Measurements from ENCODE around the gene ZNF552. TPM values are rescaled to one million over a fixed set of nuclear protein-coding genes. Genes with fewer than 3 reads are reported as not detected.

ZNF552 gene
- total and polyA plus RNA-seq, 2 of the 13 experiments (the other 11 are each of a cell fraction or from before 2014, with no cell fraction given), result 8.1 to 16.6 TPM

DNA sequence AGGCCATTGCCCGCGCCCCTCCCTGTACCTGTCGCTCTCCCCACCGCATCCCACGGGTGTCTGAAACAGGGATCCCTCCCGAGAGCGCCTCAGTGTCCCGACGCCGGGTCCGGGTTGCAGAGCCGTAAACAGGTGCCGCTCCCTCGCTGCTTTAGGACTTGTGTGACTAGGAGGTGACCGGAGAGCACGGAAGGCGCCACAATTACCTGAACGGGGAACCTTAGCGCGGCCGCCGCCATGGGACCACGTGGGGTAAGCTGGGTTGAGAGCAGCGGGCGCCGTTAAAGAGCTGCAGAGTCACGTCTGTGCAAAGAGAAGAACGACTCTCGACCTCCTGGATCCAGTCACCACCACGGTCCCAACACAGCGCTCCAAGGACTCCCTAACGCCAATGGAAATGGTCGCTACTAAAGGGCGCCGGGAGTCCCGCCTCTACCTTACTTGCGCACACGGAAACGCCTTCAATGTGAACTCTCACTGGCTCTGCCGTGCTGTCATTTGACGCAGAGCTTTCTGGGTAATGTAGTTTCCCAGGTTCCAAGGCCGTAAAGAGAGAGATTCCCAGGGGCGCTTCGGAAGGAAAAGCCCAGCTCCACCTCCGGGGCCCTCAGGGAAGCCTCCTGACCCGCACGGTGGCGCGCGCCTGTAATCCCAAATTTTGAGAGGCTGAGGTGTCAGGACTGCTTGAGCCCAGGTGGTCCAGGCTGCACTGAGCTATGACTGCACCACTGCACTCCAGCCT is at the start of gene ZNF552 (continued):
- no peak for TF ChIP-seq ZNF431 (CRISPR knock-in tag; IDR thresholded peaks at IDR 0.05; ENCODE audit: borderline replicate concordance, low read depth)
- no peak for TF ChIP-seq ZNF546 (CRISPR knock-in tag; conservative IDR thresholded peaks at IDR 0.05)
- TF ChIP-seq, protein P1, sequence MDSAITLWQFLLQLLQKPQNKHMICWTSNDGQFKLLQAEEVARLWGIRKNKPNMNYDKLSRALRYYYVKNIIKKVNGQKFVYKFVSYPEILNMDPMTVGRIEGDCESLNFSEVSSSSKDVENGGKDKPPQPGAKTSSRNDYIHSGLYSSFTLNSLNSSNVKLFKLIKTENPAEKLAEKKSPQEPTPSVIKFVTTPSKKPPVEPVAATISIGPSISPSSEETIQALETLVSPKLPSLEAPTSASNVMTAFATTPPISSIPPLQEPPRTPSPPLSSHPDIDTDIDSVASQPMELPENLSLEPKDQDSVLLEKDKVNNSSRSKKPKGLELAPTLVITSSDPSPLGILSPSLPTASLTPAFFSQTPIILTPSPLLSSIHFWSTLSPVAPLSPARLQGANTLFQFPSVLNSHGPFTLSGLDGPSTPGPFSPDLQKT (CRISPR knock-in tag; IDR thresholded peaks at IDR 0.05; ENCODE audit: borderline replicate concordance), result no peak
- TF ChIP-seq ZNF607 (CRISPR knock-in tag; IDR thresholded peaks at IDR 0.05; ENCODE audit: borderline replicate concordance), result peak; percentile 15; the same call in 1 of the 2 replicates
- peak; percentile 74; the same call in 1 of the 2 replicates for TF ChIP-seq PHF8 (CRISPR knock-in tag; IDR thresholded peaks at IDR 0.05)
- TF ChIP-seq PRPF4 (IDR thresholded peaks at IDR 0.05; ENCODE audit: low read depth, low read length, poor library complexity, severe bottlenecking), result no peak
- peak; percentile 69 for TF ChIP-seq SMAD3 (CRISPR knock-in tag; IDR thresholded peaks at IDR 0.05)
- TF ChIP-seq RAD51 (IDR thresholded peaks at IDR 0.05; ENCODE audit: borderline replicate concordance), result no peak
- TF ChIP-seq, protein P2, sequence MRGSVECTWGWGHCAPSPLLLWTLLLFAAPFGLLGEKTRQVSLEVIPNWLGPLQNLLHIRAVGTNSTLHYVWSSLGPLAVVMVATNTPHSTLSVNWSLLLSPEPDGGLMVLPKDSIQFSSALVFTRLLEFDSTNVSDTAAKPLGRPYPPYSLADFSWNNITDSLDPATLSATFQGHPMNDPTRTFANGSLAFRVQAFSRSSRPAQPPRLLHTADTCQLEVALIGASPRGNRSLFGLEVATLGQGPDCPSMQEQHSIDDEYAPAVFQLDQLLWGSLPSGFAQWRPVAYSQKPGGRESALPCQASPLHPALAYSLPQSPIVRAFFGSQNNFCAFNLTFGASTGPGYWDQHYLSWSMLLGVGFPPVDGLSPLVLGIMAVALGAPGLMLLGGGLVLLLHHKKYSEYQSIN (CRISPR knock-in tag; IDR thresholded peaks at IDR 0.05; ENCODE audit: borderline replicate concordance), result no peak
- peak; percentile 94 for TF ChIP-seq CREM (IDR thresholded peaks at IDR 0.05)
- TF ChIP-seq CREM (CRISPR knock-in tag; IDR thresholded peaks at IDR 0.05), result no peak
- no peak for TF ChIP-seq ETV6 (CRISPR knock-in tag; conservative IDR thresholded peaks at IDR 0.05)
- TF ChIP-seq CBFB (CRISPR knock-in tag; IDR thresholded peaks at IDR 0.05), result no peak
- TF ChIP-seq ZNF839 (CRISPR knock-in tag; IDR thresholded peaks at IDR 0.05; ENCODE audit: borderline replicate concordance), result no peak
- TF ChIP-seq HNF4A (CRISPR knock-in tag; IDR thresholded peaks at IDR 0.05), result no peak
- 0 out of 2 replicates have a peak, but pooled peaks have one; percentile 25 for TF ChIP-seq TFDP2 (CRISPR knock-in tag; IDR thresholded peaks at IDR 0.05)
- peak; percentile 72 for TF ChIP-seq GATAD1 (CRISPR knock-in tag; IDR thresholded peaks at IDR 0.05)
- TF ChIP-seq FOXA3 (CRISPR knock-in tag; IDR thresholded peaks at IDR 0.05), result 0 out of 2 replicates have a peak, but pooled peaks have one; percentile 37
- no peak for TF ChIP-seq DDIT3 (CRISPR knock-in tag; IDR thresholded peaks at IDR 0.05)
- TF ChIP-seq, protein P3, sequence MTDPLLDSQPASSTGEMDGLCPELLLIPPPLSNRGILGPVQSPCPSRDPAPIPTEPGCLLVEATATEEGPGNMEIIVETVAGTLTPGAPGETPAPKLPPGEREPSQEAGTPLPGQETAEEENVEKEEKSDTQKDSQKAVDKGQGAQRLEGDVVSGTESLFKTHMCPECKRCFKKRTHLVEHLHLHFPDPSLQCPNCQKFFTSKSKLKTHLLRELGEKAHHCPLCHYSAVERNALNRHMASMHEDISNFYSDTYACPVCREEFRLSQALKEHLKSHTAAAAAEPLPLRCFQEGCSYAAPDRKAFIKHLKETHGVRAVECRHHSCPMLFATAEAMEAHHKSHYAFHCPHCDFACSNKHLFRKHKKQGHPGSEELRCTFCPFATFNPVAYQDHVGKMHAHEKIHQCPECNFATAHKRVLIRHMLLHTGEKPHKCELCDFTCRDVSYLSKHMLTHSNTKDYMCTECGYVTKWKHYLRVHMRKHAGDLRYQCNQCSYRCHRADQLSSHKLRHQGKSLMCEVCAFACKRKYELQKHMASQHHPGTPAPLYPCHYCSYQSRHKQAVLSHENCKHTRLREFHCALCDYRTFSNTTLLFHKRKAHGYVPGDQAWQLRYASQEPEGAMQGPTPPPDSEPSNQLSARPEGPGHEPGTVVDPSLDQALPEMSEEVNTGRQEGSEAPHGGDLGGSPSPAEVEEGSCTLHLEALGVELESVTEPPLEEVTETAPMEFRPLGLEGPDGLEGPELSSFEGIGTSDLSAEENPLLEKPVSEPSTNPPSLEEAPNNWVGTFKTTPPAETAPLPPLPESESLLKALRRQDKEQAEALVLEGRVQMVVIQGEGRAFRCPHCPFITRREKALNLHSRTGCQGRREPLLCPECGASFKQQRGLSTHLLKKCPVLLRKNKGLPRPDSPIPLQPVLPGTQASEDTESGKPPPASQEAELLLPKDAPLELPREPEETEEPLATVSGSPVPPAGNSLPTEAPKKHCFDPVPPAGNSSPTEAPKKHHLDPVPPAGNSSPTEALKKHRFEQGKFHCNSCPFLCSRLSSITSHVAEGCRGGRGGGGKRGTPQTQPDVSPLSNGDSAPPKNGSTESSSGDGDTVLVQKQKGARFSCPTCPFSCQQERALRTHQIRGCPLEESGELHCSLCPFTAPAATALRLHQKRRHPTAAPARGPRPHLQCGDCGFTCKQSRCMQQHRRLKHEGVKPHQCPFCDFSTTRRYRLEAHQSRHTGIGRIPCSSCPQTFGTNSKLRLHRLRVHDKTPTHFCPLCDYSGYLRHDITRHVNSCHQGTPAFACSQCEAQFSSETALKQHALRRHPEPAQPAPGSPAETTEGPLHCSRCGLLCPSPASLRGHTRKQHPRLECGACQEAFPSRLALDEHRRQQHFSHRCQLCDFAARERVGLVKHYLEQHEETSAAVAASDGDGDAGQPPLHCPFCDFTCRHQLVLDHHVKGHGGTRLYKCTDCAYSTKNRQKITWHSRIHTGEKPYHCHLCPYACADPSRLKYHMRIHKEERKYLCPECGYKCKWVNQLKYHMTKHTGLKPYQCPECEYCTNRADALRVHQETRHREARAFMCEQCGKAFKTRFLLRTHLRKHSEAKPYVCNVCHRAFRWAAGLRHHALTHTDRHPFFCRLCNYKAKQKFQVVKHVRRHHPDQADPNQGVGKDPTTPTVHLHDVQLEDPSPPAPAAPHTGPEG (CRISPR knock-in tag; IDR thresholded peaks at IDR 0.05), result no peak
